OCI-M2 (cell line): Measurements from ENCODE around the gene STEAP2.

Experiments
- DNase-seq: peaks from one replicate; lab custom pipeline; 2025; ENCODE audit not compliant: unreplicated experiment; lab: John Stamatoyannopoulos, UW

Gene STEAP2

DNA sequence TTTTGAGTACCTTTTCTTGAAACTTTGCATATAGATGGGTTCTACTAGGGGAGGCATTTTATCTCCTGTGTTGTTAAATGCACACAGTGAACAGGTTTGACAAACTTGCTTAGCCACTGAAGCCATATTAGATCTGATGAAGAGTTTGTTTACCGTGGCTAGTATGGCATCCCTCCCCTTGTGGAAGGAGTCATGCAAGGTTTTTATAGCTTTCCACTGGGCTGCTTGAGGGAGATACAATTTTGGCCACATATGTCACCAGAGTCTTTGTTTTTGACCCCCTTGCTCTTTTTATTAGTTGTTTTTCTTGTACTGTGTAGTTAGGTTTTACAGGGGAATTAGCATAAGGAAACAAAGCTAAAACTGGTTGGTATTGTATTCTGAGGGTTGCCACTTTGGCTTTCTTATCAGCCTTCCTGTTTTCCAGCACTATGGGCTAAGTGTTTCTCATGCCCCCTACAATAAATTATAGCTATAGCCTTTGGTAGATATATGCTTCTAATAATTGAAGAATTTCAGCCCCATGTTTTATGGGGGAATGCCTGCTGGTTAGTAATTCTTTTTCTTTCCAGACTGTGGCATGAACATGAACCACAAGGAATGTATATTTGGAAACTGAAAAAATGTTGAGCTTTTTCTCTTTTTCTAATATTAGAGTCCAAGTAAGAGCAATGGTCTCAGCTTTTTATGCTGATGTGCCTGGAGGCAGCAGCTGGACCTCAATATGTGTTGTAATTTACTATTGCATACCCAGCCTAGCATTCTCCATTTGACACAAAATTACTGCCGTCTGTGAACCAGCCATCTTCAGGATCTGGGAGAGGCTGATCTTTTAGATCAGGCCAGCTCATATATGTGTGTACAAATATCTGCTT is 18.4 kb upstream of the STEAP2 start:
- DNase-seq: no peak

DNA sequence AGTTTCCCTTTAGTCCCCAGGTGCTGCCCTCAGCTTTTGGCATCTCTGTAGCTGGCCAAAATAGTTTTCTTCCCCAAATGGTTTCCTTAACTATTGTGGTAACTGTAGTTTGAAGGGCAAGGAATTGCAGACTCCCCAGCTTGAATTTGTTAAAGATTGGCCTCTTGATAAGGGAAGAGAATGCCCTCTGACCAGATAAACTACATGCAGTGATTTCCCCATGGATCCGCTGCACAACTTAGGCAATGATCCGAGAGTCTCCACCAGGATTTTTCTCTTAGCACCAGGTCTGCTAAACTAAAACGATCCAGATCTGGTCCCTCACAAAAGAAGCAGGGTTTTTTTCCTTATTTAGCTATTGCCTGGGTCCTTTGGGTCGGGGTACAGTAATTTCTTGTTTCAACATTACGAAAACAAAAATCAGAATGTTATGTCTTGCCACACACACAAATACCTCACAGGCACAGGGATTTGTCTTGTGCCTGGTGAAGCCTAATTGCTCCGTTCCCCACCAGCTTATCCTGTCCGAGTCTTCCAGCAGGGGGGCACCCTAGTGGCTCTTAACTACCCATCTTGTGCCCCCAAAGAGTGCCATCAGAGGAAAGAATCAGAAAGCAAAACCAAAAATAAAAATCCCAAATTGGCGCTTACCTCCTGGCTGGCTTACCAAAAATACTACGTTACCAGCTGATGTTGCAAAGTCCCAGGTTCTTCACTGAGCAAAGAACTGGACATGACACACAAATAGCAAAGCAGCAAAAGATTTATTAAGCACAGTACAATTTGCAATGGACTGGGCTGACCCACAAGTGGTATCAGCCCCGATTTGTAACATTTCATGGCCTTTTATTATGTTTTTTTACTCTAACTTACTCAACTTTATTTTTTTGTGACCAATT is 16.4 kb upstream of the STEAP2 start:
- DNase-seq: no peak

DNA sequence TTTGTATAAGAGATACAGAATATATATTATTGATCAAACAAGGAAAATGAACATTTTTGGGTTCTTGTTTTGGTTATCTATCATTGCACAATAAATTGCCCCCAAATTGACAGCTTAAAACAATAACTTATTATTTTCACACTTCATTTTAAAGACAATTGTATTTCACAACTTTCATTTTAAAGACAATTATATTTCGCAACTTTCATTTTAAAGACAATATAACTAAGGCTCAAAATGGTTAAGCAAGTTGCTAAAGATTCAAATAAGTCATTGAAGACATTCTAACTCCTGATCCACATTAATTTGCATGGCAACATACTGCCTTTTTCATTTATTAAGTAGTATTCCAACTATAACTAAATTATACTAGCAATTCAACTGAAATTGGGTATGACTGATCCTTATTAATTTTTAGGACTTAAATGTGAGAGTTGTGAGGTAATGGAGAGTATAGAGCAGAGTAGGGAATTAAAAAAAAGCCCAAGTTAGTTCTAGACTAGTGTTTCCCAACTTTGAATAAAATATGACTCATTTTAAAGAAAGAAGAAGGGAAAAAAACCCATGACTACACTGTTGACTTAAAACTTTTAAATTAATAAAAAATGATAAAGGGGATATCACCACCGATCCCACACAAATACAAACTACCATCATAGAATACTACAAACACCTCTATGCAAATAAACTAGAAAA is 9.9 kb upstream of the STEAP2 start:
- no peak for DNase-seq

DNA sequence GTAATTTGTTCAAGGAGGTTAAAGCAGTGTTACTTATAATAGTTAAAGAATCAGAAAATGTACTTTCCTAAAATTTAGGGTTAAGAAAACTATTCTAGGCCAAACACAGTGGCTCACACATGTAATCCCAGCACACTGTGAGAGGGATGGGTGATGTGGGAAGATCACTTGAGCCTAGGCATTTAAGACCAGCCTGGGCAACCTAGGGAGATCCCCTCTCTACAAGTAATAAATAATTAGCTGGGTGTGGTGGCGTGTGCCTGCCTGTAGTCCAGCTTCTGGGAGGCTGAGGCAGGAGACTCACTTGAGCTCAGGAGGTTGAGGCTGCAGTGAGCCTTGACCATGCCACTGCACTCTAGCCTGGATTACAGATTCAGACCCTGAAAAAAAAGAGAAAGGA is 3.6 kb upstream of the STEAP2 start:
- DNase-seq: no peak

DNA sequence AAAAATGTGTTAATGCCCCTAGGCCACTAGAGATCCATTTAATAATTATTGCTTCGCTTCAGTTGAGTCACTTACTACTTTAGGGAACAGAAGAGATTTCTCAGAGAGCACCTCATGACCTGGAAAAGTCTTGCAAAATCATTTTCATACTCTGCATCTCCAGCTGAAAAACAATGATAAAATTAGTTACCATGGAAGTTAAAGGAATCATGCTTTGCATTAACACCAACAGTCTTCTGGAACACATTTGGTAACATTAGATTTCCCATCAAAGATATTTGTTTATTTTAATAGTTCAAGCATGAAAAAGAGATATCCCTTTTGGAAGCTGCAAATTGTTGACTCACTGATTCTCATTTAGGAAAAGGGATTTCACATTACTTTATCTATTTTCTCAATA is 1.8 kb upstream of the STEAP2 start:
- no peak for DNase-seq

DNA sequence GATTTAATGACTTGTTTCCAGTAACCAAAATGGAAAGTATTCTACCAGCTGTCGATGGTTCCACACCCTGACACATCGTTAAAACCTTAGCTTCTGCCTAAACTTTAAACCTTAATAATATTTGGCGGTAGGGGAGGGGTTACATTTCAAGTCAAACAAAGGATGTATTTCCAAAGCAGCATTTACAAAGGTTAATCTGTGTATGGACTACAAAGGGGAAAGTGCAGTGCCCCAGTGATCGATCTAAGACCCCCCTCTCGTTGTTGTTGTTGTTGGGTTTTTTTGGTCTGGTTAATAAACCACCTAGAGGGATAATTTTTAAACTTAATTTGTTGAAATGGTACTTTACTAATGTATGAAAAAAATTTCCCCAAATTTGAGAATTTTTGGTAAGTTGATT is 1.1 kb upstream of the STEAP2 start:
- no peak for DNase-seq

DNA sequence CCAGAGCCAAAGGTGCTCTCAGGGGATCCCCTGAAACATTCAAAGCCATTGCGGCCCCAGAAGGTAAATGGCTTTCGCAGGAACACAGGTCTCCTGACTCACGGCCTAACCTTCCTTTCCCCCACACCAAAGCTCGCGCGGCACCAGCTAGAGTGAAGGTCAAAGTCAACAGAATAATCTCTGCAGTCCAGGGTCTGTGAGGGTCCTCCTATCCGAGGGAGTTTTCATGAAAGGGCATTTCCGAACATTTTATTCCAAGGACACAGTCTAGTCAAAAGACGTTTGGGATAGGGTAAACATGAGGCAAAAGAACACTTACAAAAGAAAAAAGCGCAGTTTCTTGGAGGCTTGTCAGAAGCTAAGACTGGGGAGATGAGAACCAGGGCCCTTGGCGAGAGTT is 559 bp upstream of the STEAP2 start:
- no peak for DNase-seq

DNA sequence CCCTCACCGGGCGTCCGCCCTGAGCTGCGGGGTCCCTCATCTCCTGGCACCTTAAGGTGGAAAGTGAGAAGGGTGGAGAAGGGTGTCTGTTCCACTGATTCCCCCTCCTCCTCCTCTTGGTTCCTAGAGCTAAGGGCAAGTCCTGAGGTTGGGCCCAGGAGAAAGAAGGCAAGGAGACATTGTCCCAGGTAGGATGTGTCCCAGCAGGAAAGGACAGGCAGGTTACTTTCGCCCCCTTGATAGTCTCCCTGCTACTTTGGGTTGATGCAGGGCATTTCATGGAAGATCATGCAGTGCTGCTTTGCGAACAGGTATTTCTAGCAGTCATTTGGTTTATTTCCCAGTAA is 582 bp downstream of the STEAP2 start:
- no peak for DNase-seq

DNA sequence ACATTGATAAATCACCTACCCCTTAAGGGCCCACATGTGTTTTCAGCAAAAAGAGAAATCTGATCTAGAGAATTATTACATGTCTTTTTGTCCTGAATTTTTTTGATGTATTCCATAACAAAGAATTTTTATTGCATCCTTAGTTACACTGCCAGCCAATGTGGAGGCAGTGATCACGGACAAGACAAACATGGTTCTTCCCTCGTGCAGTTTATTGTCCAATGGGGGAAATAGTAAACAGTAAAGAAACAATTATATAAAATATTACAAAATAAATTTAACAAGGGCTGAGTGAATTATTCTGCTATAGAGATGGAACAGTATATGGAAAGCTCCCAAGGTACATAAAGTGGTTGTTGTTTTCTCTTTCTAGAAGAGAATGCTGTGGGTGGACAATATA is 2.0 kb downstream of the STEAP2 start:
- DNase-seq: no peak

DNA sequence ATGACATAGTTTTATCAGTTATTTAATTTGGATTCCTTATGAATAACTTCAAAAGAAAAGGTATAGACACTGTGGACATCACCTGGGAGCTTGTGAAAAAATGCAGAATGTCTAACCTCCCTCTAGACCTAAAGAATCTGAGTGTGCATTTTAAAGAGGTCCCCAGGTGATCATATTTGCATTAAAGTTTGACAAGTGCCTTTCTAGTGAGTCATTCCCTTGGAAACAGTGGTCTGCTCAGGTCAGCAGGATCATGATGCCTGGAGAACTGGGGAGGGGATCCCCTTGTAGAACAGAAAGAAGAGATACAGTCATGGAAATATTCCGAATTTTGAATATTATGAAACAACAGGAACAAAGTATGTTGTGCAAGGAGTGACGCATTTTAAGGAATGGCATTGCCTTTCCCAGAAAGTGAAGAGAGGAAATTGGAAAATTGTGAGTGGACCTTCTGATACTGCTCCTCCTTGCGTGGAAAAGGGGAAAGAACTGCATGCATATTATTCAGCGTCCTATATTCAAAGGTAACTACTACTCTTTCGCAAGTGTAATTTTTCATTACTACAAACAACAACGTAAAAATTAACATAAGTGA is 4.6 kb downstream of the STEAP2 start:
- DNase-seq: no peak

DNA sequence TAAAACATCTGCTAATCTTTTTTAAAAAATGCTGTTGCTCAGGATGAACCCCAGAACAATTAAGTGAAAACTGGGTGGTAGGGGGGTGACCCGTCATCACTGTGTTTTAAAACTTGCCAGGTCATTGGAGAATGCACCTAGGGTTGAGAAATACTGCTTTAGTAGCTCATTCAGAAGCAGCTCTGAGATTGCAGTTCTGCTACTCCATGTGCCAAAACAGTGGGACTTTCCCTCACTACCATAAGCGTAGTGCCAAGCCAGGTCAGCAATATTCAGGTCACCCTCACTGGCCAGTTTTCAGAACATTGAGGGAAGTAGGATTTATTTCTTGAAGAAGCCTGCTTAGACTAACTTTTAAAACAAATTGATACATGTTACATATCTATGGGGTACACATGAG is 5.2 kb downstream of the STEAP2 start:
- no peak for DNase-seq

DNA sequence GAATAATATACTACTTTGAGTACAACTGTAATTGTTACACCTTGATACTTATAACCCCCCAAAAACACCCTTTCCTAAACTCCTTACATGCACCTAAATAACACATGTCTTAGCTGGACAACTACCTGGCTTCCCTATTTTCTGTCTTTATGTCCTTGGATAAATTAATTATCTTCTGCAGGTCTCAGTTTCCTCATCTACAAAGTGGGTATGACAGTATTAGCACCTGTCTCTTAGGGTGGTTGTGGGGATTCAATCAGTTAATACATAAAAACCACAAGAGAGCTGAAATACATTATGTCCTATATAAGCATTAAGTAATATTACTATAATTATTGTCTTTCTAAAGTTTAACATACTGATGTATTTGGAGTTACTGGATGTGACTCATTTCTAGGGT is 10.8 kb downstream of the STEAP2 start:
- no peak for DNase-seq

DNA sequence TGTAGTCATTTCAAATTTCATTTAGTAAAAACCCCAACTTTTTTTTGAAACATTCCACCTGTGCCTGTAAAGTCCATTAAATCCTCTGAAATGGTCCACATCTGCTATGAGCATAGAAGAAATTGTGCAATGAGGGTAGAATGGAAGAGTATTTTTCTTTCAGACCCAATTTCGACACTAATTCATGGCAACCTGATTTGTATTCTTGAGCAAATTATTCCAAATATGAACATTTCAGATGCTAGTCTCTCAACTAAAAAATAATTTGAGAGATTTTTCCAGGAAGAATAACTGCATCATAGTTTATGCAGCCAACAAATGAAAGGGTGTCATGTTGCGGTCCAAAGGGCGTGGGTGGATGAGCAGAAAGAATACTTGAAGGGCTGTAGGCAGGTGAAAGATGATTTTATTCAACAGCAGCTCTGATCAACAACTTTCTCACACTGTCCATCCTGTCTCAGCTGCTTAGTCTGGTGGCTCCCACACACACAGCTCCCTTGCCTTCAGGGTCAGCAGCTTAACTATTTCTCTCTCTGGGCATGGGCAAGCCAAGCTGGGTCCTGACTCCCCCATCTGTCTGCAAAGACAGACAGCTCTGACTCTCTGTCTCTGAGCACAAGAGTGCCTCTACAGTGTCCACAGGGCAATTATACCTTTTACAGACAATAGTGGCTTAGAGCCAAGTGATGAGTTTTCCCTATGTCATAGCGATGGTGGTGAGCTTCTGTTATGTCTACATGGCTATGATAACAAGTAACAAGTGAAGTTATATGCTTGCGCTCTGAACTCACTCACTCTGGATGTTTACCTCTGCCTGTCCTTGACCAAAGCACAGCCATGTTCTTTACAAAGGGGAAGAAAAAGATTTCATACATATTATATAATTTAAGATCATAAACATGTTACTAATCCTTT is 11.5 kb downstream of the STEAP2 start:
- no peak for DNase-seq

DNA sequence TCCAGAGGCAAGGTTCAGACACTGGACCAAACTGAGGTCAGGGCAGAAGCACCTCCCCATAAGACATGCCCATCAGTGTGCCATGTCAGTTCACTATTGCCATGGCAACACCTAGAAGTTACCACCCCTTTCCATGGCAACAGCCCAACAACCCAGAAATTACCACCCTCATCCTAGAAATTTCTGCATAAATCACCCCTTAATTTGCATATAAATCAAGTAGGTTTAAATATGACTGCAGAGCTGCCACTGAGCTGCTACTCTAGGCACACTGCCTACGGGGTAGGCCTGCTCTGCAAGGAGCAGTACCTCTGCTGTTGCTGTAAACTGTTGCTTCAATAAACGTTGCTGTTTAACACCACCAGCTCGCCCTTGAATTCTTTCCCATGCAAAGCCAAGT is 12.7 kb downstream of the STEAP2 start:
- DNase-seq: no peak

DNA sequence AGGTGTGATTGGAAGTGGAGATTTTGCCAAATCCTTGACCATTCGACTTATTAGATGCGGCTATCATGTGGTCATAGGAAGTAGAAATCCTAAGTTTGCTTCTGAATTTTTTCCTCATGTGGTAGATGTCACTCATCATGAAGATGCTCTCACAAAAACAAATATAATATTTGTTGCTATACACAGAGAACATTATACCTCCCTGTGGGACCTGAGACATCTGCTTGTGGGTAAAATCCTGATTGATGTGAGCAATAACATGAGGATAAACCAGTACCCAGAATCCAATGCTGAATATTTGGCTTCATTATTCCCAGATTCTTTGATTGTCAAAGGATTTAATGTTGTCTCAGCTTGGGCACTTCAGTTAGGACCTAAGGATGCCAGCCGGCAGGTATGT is 13.6 kb downstream of the STEAP2 start:
- DNase-seq: no peak

DNA sequence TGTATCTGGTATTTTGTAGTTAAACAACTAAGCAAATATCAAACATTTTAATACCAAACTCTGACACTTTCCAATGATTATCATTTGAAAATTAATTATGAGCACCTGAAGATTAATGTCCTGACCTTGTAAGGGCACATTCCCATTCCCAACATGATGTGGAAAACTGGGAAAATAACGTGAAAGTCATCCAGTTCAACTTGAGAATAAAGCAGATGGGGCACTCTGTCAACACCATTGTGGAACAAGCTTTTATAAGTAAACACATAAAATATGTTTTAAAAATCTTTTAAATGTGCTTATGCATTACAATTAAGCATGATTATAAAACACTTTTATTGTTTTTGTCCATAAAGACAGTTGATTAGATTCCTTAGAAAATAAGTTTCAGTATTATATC is 14.1 kb downstream of the STEAP2 start:
- DNase-seq: no peak

DNA sequence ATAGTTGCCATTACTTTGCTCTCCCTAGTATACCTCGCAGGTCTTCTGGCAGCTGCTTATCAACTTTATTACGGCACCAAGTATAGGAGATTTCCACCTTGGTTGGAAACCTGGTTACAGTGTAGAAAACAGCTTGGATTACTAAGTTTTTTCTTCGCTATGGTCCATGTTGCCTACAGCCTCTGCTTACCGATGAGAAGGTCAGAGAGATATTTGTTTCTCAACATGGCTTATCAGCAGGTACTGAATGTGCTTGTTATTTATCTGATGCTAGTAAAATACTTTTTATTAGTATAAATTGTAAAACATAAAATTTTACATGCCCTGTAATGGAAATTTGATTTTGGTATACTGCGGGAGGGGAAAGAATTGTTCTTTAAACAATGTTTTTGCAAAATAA is 15.7 kb downstream of the STEAP2 start:
- DNase-seq: no peak

DNA sequence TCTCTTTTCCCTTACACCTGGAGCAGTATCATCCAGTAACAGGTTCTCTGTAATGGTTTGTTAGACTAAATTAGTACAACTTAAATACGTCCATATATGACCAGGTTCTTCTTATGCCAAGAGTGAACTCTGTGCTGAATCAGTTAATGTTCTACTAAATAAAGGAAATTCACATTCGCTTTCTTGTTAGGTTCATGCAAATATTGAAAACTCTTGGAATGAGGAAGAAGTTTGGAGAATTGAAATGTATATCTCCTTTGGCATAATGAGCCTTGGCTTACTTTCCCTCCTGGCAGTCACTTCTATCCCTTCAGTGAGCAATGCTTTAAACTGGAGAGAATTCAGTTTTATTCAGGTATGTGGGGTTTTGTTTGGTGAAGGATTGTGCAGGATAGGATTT is 18.1 kb downstream of the STEAP2 start:
- no peak for DNase-seq

DNA sequence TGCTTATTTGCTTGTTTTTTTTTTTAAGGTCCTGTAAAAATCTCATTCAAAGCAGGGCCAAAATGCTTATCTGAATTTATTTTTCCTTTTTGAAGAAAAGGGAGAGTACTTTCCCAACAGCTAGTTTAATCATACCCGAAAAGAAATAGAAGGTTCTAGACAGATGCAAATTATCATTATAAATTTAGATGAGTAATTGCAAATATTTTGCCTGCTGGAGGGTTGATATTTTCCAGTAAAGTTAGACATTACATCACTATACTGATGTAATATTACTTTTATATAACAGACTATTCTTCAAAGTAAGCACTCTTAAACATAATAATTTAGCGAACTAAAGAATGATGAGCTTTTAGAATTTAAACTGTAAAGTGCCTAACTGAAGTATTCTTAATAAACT is 19.3 kb downstream of the STEAP2 start:
- no peak for DNase-seq

DNA sequence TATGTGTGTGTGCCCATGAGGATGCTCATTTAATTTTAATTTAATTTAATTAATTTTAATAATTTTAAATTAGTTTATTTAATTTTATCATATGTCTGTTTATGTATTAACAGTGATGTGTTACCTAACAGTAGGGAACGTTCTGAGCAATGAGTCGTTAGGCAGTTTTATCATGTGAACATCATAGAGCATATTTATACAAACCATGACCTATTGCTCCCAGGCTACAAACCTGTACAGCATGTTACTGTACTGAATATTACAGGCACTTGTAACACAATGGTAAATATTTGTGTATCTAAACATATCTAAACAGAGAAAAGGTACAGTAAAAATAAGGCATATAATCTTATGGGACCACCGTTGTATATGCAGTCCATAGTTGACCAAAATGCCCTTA is 19.8 kb downstream of the STEAP2 start:
- DNase-seq: no peak
